ENCODE data around the gene ADAMTS7.

GRCh38 chr15:78841376-78841706, 30.1 kb upstream of the ADAMTS7 start:
- TF ChIP-seq, protein P1, sequence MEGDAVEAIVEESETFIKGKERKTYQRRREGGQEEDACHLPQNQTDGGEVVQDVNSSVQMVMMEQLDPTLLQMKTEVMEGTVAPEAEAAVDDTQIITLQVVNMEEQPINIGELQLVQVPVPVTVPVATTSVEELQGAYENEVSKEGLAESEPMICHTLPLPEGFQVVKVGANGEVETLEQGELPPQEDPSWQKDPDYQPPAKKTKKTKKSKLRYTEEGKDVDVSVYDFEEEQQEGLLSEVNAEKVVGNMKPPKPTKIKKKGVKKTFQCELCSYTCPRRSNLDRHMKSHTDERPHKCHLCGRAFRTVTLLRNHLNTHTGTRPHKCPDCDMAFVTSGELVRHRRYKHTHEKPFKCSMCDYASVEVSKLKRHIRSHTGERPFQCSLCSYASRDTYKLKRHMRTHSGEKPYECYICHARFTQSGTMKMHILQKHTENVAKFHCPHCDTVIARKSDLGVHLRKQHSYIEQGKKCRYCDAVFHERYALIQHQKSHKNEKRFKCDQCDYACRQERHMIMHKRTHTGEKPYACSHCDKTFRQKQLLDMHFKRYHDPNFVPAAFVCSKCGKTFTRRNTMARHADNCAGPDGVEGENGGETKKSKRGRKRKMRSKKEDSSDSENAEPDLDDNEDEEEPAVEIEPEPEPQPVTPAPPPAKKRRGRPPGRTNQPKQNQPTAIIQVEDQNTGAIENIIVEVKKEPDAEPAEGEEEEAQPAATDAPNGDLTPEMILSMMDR (IDR thresholded peaks at IDR 0.05 in 4 of 5, conservative IDR thresholded peaks at IDR 0.05 in 1 of 5) = no peak
- no peak for TF ChIP-seq POLR2A (IDR thresholded peaks at IDR 0.05)
